CD4-positive, alpha-beta T cell treated with Interleukin-1 beta for 1 hour (primary cell): ENCODE results near the gene TEX101.
"Not testable (repeated sequence)": the region's sequence is repeated elsewhere in the genome, so short reads cannot be mapped to it uniquely, and the experiment has no call there.

Experiments used
- DNase-seq, 2 donors: peaks; one replicate each; pipeline ENCODE4 v3.0.0-alpha.2; 2020 to 2022

TEX101 gene

DNA sequence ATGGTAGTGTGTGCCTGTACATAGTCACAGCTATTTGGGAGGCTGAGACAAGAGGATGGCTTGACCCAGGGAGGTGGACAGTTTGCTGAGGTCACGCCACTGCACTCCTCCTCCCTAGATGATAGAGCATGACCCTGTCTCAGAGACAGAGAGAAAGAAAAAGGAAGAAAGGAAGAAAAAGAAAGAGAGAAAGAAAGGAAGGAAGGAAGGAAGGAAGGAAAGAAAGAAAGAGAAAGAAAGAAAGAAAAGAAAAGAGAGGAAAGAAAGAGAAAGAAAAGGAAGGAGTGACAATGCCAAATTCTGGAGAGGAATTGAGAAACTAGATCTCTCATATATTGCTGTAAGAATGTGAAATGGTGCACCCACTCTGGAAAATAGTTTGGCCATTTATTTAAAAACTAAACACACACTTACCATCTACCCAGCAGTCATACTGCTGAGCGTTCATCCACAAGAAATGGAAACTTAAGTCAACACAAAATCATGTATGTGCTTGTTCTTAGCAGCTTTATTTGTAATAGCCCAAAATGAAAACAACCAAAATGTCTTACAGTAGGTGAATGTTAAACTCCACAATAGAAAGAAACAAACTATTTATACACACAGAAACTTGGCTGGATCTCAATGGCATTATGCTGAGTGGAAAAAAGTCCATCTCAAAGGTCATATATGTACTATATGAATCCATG, 7.5 kb downstream of the TEX101 start:
- DNase-seq: no peak

GRCh38 chr19:43422689-43423066, 8.0 kb downstream of the TEX101 start:
- DNase-seq: no peak

DNA sequence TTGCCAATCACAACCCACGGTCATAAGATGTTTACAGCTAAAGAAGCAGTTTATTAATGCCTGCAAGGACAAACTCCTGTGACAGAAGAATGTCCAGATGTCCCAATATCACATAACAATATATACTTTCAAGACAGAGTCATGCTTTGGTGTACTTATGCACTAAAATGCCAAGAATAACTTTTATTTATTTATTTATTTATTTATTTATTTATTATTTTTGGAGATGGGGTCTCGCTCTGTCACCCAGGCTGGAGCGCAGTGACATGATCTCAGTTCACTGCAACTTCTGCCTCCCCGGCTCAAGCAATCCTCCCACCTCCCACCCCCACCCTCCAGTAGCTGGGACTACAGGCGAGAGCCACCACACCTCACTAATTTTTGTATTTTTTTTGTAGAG, 9.1 kb downstream of the TEX101 start:
- no peak for DNase-seq

- DNase-seq: peak in 1 of 2 donors; percentile 17
These were observed 11.1 kb downstream of the TEX101 start for GRCh38 chr19:43425567-43426392.

DNA sequence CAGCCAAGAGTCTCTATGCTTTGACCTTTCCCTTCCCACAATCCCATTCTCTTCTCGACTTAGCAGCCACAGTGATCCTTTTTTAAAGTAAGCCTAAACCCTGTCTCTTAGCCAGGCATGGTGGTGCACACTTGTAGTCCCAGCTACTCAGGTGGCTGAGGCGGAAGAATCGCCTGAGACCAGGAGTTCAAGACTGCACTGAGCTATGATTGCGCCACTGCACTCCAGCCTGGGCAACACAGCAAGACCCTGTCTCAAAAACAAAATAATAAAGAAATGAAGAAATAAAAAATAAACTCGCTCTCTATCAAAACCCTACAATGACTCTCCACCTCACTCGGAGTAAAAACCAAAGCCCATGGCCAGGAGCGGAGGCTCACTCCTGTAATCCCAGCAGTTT, 14.7 kb downstream of the TEX101 start:
- DNase-seq: no peak

DNA sequence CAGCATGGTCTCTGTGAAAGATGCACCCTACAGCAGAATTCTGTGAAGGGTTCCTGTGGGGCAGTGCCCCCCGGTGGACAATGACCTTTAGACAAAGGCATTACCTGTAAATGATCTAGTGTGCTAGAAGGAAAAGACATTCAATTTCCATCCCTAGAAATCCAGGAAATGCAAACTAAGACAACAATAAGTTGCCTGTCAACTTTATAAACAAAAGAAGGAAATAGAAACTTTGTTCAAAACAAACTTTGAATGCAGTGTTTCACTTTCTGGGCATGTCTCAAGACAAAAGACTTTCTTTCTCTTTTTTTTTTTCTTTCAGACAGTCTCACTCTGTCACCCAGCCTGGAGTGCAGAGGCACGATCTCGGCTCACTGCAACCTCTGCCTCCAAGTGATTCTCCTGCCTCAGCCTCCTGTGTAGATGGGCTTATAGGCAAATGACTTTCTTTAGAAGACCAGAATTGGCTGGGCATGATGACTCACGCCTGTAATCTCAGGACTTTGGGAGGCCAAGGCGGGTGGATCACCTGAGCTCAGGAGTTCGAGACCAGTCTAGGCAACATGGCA, 15.5 kb downstream of the TEX101 start:
- no peak for DNase-seq

GRCh38 chr19:43430976-43431375, 16.3 kb downstream of the TEX101 start:
- no peak for DNase-seq

GRCh38 chr19:43433358-43433673, 18.6 kb downstream of the TEX101 start:
- no peak for DNase-seq

DNA sequence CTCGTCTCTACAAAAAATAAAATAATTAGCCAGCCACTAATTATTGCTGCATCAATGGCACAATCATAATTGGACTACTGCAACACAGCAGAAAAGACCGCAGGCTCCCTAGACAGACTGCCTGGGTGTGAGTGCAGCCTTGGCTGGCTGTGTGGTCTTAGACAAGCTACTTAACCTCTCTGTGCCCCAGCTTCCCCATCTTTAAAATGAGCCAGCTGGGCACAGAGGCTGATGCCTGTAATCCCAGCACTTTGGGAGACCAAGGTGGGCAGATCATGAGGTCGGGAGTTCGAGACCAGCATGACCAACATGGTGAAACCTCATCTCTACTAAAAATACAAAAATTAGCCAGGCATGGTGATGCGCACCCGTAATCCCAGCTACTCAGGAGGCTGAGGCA, 19.0 kb downstream of the TEX101 start:
- DNase-seq: no peak

DNA sequence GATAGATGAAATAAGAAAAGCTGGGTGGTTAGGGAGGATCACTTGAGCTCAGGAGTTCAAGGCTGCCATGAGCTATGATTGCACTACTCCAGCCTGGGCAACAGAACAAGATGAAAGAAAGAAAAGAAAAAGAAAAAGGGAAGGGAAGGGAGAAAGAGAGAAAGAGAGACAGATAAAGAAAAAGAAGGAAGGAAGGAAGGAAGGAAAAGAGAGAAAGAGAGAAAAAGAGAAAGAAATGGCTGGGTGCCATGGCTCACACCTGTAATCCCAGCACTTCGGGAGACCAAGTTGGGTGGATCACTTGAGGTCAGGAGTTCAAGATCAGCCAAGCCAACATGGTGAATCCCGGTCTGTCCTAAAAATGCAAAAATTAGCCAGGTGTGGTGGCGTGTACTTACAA, 21.1 kb downstream of the TEX101 start:
- no peak for DNase-seq

DNA sequence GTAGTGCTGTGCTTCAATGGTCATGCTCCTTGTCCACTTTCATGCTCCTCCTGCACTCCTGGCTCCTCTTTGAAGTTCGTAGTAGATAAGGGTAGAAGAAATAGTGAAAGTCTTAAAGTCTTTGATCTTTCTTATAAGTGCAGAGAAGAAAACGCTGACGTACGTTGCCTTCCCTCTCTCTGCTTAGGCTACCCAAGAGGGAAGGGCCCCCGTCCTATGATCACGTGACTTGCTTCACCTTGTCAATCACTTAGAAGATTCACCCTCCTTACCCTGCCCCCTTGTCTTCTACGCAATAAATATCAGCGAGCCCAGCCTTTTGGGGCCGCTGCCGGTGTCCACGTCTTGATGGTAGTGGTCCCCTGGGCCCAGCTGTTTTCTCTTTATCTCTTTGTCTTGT, 22.6 kb downstream of the TEX101 start:
- DNase-seq: peak in 1 of 2 donors; percentile 31

GRCh38 chr19:43437712-43438111, 23.0 kb downstream of the TEX101 start:
- no peak for DNase-seq

DNA sequence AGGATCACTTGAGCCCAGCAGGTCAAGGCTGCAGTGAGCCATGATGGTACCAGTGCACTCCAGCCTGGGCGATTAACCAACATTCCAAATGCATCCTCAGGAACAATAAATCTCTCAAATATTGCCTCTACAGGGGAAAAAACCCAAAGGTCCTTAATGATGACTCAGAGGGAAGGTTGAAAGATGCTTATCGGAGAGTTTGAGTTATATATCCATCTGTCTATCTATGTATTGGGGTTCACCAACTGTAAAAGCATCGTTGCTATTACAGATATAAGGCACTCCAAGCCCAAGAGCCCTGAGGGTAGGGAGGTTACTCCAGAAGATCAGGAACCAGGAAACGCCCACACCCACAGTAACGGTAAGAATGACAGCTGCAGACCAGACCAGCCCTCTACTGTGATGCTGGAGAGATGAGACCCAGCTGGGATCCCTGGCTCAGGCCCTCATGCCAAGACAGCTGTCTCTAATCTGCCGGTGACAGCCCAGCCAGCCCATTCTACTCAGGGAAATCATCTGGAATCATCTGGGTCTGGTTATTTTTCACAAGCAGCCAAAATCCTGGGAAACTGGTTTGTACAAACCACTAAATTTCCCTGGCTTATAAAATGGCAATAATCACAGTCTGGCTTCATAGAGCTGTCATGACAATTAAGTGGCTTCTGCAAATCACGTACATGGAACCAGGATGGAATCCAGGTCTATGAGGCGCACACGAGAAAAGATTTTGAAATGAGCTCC, 23.8 kb downstream of the TEX101 start:
- peak; percentile 6 to 9 for DNase-seq

DNA sequence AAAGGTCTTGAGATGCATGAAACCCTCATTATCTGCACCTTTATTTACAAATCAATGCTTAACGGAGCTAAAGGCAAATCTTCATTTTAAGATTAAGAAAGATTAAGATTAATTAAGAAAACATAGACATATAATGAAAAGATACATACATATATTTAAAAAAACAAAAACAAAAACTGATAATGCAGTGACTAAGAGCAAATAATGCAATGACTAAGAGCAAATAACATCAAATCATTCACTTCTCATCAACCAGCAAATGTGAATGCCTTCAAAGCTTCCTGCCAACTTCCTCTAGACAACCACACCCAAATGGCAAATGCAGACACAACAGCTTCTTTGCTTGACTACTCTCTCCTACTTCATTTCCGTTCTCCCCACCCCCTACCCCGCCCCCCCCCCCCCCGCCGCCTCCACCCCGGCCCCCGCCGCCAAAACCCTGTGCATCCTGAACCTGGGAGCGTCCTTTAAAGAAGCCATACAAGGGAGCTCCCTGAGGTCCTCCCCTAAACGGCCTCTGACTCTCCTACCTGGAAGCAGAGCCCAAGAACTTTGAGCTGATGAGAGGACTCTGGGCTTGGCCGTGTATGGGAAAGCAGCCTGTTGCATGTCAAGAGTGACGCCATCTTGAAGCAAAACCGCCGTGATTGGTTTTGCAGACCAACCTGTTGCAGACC, 24.5 kb downstream of the TEX101 start:
- peak; percentile 78 to 84 for DNase-seq

DNA sequence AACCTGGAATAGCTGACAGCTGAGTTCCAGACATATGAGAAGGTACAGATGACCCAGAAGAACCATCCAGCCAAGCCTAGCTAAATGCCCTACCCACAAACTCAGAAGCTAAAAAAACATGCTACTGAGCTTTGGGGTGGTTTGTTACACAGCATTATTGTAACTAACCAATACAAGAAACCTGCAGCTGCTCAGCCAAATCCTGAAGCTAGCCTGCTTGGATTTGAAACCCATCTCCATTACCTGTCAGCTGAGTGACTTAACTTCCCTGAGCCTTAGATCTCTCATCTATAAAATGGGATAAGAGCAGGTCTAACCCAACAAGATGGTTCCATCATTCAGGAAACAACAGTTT, 25.0 kb downstream of the TEX101 start:
- DNase-seq: no peak

- DNase-seq: no peak
These were observed 27.0 kb downstream of the TEX101 start for GRCh38 chr19:43441716-43442115.

DNA sequence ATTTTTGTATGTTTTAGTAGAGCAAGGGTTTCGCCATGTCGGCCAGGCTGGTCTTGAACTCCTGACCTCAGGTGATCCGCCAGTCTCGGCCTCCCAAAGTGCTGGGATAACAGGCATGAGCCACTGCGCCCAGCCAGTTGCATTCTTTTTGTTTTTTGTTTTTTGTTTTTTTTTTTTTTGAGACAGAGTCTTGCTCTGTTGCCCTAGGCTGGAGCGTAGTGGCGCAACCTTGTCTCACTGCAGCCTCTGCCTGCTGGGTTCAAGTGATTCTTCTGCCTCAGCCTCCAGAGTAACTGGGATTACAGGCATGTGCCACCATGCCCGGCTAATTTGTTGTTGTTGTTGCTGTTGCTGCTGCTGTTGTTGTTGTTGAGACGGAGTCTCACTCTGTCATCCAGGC, 29.4 kb downstream of the TEX101 start:
- DNase-seq: not testable (repeated sequence)

DNA sequence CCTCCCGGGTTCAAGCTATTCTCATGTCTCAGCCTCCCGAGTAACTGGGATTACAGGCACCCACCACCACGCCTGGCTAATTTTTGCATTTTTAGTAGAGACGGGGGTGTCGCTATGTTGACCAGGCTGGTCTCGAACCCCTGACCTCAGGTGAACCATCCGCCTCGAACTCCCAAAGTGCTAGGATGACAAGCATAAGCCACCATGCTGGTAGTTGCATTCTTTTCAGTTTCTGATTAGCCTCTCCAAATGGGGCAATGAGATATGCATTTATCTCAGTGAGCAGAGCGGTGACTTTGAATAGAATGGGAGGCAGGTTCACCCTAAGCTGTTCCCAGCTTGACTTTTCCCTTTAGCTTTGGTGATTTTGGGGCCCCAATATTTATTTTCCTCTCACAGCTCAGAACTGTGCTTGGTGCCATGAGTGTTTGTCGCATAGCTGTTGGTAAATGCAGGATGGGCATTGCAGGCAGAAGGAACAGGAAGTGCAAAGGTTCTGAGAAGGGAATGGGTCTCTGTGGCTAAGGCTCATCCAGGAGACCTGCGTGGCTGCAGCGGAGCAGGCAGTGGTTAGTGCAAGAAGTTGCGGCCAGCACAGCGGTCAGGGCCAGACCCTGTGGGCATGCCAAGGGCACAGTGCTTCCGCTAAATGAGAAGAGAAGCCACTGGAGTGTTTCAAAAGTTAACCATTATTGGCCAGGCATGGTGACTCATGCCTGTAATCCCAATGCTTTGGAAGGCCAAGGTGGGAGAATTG, 30.0 kb downstream of the TEX101 start:
- DNase-seq: peak in 1 of 2 donors; percentile 19

DNA sequence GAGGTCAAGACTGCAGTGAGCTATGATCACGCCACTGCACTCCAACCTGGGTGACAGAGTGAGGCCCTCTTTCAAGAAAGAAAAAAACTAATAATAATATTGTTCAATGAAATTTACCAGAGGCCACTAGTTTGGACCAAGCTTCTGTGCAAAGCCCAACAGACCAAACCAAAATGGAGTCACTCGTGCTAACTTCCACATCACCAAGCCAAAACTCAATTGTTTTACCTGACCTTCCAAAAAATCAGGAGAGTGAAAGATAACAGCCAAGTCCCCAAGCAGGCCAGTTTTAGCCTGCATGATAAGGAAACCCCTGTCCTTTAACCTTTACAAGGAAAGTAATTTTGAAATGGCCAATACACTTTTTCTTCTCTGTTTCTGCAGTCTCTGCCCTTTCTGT, 30.7 kb downstream of the TEX101 start:
- no peak for DNase-seq

GRCh38 chr19:43446746-43447489, 32.2 kb downstream of the TEX101 start:
- peak; percentile 81 to 84 for DNase-seq

- DNase-seq: no peak
These were observed 33.0 kb downstream of the TEX101 start for GRCh38 chr19:43447655-43448054.
